HG03060 (cell line): ENCODE measurements around the gene TSPAN17.

Experiments used
- ATAC-seq: cut with Tn5 transposase; IDR thresholded peaks from one replicate; pipeline ENCODE4 v1.9.1; 2021; ENCODE audit warnings: low read depth, moderate number of reproducible peaks; ENCODE audit not compliant: unreplicated experiment

The TSPAN17 gene

DNA sequence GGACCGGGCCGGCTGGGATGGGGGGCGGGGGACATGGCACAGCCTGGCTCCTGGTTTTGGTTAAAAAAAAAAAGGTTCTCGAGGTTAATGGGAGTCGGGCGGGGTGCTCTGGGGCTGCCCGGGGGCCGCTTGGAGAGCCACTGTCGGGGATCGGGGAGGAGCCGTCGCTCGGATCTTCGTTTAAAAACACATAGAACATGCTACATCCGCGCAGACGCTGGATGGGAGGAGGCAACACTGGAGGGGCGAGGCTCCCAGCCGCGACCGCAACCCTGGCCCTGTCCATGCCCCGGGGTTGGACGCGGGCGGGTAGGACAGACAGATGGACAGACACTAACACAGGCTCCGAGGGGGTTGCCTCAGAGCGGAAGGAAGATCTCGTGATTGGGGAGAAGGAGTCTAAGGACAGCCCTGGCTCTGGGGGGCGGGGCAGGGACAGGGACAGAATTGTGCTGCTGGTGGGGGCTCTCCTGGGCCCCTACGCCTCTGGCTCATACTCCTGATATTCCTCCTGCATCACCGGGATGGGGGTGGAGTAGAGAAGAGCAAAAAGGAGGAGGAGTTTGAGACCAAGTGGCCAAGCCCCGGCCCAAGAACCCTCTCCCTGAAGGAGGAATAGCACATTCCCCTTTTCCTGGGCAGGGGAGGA, 26.8 kb upstream of the TSPAN17 start:
- ATAC-seq, result no peak

DNA sequence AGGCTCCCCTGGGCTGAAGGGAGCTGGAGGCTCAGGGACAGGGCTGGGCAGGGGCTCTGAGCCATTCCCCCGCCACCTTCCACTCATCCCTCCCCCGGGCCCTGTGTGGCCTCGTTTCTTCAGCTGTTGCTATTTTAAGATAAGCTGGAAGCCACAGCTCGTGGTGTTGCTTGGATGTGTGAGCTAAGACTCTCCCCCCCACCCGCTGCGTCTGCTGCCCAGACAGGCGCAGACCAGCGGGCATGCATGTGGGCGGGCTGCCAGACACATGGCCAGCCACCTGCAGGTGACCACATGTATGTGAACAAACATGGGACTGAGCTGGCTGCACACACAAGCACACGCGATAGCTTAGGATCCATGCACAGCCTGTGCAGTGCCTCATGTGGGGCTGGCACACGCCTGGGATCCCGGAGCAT, 25.6 kb upstream of the TSPAN17 start:
- no peak for ATAC-seq

GRCh38 chr5:176624142-176624541, 23.1 kb upstream of the TSPAN17 start:
- no peak for ATAC-seq

DNA sequence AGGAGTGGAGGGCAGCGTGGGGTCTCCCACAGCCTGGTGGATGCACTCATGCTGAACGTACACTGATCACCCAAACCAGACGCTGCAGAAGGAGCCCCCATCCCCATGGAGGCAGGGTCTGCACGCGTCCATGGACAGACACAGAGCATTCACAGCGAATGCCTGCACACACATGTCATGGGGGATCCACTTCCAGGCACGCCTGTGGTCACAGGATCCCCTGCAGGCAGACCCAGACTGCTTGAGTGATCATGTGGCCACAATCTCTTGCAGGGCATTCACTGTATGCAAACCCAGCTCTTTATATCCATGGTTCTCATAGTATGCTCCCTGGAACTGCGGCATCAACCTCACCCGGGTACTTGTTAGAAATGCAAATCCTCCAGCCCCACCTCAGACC, 22.3 kb upstream of the TSPAN17 start:
- no peak for ATAC-seq

DNA sequence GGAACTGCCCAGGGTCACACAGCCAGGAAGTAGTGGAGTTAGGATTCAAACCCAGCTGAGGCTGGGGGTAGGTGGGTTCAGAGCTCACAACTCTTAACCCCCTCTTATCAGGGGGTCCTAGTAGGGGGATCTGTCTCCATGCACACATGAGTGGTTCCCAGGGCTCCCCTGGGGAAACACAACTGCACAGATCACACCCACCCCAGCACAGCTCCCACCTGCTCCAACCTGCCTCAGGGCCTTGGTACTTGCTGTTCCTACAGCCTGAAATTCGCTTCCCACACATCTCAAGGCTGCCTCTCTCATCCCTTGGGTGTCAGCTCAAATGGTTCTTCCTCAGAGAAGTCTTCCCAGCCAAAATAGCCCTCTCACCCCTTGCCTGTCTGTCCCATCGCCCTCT, 21.8 kb upstream of the TSPAN17 start:
- ATAC-seq, result no peak

DNA sequence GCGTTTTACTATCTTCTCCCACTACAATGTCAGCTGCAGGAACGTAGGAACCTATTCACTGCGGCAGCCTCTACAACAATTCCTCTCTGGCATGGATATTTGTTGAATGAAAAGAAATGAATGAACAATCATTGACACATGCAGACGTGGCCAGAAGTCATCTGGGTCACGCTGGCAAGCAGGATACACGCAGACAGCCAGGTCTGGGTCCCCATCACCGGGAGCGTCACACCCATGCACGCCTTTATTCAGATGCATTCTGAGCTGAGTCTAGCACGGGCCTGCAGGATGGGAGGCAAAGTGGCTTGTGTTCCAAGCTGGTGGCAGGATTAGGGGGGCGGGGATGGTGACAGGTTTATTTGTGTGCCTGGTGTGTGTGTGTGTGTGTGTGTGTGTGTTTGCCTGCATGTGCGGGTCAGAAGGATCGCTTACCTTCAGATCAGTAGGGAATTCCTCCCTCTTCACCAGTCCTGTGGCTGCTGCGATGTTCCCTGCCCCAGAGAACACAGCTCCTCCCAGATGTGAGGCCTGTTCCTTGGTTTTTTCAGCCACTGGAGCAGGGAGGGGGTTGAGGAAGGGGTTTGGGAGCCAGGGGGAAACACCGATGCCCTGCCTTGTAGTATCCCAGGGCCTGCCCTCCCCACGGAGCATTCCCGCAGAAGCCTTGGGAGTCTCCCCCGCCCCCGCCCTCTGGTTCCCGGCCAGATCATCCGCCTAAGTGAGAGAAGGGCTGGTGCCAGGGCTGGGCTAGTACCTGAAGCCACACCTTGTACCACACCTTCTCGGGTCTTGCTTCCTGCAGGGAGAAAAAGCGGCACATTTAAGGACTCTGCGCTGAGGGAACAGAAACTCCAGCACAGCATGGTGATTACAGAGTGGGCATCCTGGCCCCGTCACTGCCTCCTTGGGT, 21.1 kb upstream of the TSPAN17 start:
- no peak for ATAC-seq

- no peak for ATAC-seq
These were observed 20.4 kb upstream of the TSPAN17 start for GRCh38 chr5:176626876-176627236.

GRCh38 chr5:176627582-176627981, 19.7 kb upstream of the TSPAN17 start:
- ATAC-seq, result no peak

DNA sequence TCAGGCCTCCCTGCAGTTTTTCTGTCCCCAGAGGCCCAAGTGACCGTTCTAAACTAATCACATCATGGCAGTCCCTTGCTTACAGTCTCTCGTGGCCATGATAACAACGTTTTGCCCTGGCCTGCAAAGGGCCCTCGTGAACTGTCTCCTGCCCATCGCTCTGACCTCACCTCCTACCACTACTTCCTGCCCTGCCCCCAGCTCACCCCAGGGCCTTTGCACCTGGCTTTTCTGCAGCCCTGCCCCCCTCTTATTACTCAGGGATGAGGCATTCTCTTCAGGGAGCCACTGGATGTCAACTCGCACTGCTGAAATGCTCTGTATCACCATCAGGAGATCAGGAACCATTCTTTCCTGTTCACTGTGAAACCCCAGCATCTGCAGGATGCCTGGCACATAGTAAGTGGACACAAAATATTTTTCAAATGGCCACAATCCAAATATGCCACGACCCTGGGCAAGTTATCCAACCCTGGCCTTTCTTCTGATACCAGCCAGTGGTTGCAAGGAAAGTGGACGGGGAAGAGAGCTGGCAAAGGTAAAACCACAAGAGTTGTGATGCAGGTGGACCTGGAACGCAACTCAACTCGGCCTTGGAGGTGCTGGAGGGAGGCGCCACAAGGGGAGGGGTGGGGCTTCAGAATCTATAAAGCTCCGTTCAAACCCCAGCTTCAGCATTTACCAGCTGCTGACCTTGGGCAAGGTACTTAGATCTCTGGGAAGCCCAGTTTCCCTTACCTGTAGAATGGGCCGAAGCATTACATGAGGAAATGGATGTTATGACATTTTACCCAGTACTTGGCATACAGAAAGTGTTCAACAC, 18.7 kb upstream of the TSPAN17 start:
- no peak for ATAC-seq

DNA sequence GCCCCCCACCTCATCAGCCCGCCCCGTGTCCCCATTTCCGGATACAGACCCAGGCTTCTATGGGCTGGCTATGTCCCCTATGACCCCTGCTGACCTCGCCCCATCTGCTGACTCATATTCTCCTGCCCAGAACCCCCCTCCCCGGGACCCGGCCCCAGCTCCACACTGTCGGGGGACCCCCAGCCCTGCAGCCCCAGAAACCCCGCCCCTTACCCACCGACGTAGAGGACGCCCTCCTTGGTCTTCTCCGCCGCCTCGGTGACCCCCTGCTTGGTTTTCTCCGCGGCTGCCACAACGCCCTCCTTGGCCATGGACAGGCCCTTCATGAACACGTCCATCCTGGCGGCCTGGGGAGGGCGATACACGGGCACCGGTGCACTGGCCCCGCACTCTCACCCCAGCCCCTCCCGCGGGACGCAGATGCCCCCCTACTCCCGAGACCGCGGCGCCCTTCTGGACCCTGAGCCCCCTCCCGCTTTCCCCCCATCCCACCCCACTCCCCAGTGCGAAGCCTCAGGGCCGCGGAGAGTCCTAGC, 17.9 kb upstream of the TSPAN17 start:
- no peak for ATAC-seq

GRCh38 chr5:176629853-176630680, 17.2 kb upstream of the TSPAN17 start, which contains the start of the genes EIF4E1B and SNCB:
Gene EIF4E1B (plus strand): TSS chr5:176630675. CDS start chr5:176642788, 12,113 bp downstream.
Gene SNCB (minus strand): TSS chr5:176630534. CDS start chr5:176629654, 880 bp downstream.
- ATAC-seq, result no peak

- ATAC-seq, result no peak
These were observed 16.5 kb upstream of the TSPAN17 start for GRCh38 chr5:176630681-176631222.

- ATAC-seq, result no peak
These were observed 15.7 kb upstream of the TSPAN17 start for GRCh38 chr5:176631383-176632200.

DNA sequence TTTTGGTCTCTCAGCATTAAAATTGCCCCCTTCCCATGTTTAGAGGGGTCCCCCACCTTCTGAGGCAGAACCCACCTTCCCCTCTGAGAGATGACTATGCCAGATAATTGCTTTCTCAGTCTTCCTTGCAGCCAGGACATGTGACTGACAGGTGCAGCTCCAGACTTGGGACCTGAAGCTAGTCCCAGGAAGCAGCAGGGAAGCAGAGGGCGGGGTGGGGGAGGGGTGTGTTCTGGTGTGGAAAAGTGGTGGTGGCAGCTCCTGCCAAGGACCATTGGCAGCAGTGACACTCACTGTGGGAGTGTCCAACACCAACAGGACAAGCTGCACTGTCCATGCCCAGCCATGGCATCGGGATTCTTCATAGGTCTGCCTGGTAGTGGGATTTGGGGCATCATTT, 14.5 kb upstream of the TSPAN17 start:
- no peak for ATAC-seq

DNA sequence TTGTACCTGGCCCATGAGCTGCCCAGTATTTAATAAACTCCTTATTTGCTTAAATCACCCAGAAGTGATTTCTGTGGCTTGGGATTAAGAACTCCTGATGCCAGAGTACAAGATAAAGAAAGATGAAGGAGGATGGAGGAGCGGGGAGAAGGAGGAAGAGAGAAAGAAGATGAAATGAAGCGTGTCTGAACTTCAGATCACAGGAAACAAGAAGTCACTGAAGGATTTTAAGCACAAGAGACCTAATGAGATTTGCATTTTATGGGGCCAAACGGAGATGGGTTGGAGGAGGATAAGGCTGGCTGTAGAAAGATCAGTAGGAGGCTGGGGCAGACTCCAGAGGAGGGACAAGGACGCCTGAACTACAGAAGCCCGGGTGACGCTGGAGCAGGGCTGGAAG, 13.7 kb upstream of the TSPAN17 start:
- ATAC-seq, result no peak

- ATAC-seq, result no peak
These were observed 10.9 kb upstream of the TSPAN17 start for GRCh38 chr5:176636426-176636825.

DNA sequence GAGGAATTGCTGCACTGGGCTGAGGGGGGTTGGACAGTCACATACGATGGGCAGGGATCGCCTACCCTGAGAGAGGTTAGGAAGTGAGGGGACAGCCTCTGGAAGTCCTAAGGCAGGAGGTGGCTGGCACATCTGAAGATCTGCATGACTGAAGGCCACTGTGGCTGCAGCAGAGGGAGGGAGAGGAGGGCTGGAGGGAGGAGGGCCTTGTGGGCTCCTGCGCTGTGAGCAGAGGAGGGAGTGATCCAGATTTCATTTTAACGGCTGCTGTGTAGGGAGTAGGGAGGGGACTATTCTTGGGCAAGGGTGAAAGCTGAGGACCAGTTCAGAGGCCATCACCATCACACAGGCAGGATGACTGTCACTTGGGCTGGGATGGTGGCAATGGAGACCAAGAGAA, 9.7 kb upstream of the TSPAN17 start:
- ATAC-seq, result no peak

DNA sequence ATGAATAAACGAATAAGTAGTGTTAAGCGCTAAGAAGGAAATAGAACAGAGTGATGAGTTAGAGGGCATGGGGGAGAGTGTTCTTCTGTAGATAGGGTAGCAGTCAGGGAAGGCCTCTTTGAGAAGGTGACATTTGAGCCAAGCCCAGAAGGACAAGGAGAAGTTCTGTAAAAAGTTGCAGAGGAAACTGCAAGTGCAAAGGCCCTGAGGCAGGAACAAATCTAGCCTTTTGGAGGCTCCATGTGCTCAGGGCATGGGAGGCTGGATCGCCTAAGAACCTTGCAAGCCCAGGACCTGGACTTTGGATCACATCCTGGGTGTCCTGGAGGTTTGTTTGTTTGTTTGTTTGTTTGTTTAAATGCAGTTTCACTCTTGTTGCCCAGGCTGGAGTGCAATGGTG, 8.8 kb upstream of the TSPAN17 start:
- ATAC-seq, result no peak

DNA sequence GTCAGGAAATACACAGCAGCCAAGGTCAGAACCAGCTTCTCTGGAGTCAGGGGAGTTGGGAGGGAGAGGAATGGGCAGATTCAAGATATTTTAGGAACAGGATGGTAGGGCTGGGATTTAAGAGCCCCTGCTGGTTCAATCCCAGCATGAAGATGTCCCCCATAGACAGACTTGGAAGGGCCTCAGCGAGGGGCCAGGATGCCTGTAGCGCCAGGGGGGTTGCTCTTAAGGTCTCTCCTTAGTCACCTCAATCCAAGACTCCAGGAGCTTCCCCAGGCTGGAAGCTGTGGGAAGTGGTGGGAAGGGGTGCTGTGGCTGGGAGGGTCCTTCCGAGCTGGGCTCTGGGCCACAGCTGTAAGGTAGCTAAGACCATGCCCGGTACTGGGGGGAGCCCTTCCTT, 8.1 kb upstream of the TSPAN17 start:
- no peak for ATAC-seq
